ENCODE measurements around the gene RARS2. TPM values are rescaled to one million over a fixed set of nuclear protein-coding genes. Genes with fewer than 3 reads are reported as not detected.
A peak's percentile ranks its signal among the peaks of the same experiment; 100 is the strongest.

RARS2 gene
- total RNA-seq: 30.7 and 42.1 TPM in 2 replicates
- polyA plus RNA-seq: 77.4 and 83.3 TPM in 2 replicates

- Histone ChIP-seq H3K27me3 (no peaks in the 10 kb centered on the region), H3K27ac (peak within 1 kb of the TSS; percentile 72), H3K4me1 (ENCODE audit: low read depth) (peaks cover 15% of the 10 kb centered on the region), H3K36me3 (peaks cover 10% of the 10 kb centered on the region), H3K9me3 (ENCODE audit: low read depth) (no peaks in the 10 kb centered on the region), H3K4me3 (peak within 1 kb of the TSS; percentile 75)
- no peak for TF ChIP-seq CTCF (IDR thresholded peaks at IDR 0.05; ENCODE audit: low read depth, low read length)
- DNase-seq (ENCODE audit: low read depth in 1 of 2, low spot score in 1 of 2): peak; percentile 96 to 97
Measured at GRCh38 chr6:87589693-87590416, at the start of gene RARS2, which contains the start of gene ORC3. RARS2 (minus strand) TSS chr6:87589987; CDS start chr6:87589957, 30 bp downstream. ORC3 (plus strand) TSS chr6:87590135; CDS start chr6:87590169, 34 bp downstream.

- H3K9me3 ChIP-seq (ENCODE audit: low read depth): no peaks in the 10 kb centered on the region
- no peak for DNase-seq (ENCODE audit: low read depth in 1 of 2, low spot score in 1 of 2)
- no peak overlapping the region for H3K4me3 ChIP-seq
- no peaks in the 10 kb centered on the region for H3K4me1 ChIP-seq (ENCODE audit: low read depth)
- peaks cover 11% of the 10 kb centered on the region for H3K36me3 ChIP-seq
- no peak for TF ChIP-seq CTCF (IDR thresholded peaks at IDR 0.05; ENCODE audit: low read depth, low read length)
- H3K27me3 ChIP-seq: no peaks in the 10 kb centered on the region
- no peak overlapping the region for H3K27ac ChIP-seq
Measured at GRCh38 chr6:87639373-87639772, 49.6 kb upstream of the RARS2 start.

GRCh38 chr6:87637106-87637505 lies 47.3 kb upstream of the RARS2 start:
- DNase-seq (ENCODE audit: low read depth in 1 of 2, low spot score in 1 of 2): no peak
- H3K36me3 ChIP-seq: peaks cover 11% of the 10 kb centered on the region
- H3K27ac ChIP-seq: no peak overlapping the region
- no peaks in the 10 kb centered on the region for H3K27me3 ChIP-seq
- H3K9me3 ChIP-seq (ENCODE audit: low read depth): no peaks in the 10 kb centered on the region
- no peaks in the 10 kb centered on the region for H3K4me1 ChIP-seq (ENCODE audit: low read depth)
- no peak for TF ChIP-seq CTCF (IDR thresholded peaks at IDR 0.05; ENCODE audit: low read depth, low read length)
- no peak overlapping the region for H3K4me3 ChIP-seq

GRCh38 chr6:87636315-87636714 lies 46.5 kb upstream of the RARS2 start:
- H3K9me3 ChIP-seq (ENCODE audit: low read depth): no peaks in the 10 kb centered on the region
- H3K27me3 ChIP-seq: no peaks in the 10 kb centered on the region
- H3K27ac ChIP-seq: no peak overlapping the region
- peaks cover 11% of the 10 kb centered on the region for H3K36me3 ChIP-seq
- no peak for TF ChIP-seq CTCF (IDR thresholded peaks at IDR 0.05; ENCODE audit: low read depth, low read length)
- no peak overlapping the region for H3K4me3 ChIP-seq
- no peak for DNase-seq (ENCODE audit: low read depth in 1 of 2, low spot score in 1 of 2)
- H3K4me1 ChIP-seq (ENCODE audit: low read depth): no peaks in the 10 kb centered on the region

GRCh38 chr6:87633851-87634250 lies 44.1 kb upstream of the RARS2 start:
- no peak for DNase-seq (ENCODE audit: low read depth in 1 of 2, low spot score in 1 of 2)
- Histone ChIP-seq H3K4me1 (ENCODE audit: low read depth) (peaks cover 23% of the 10 kb centered on the region), H3K4me3 (no peak overlapping the region), H3K27me3 (no peaks in the 10 kb centered on the region), H3K9me3 (ENCODE audit: low read depth) (no peaks in the 10 kb centered on the region), H3K27ac (no peak overlapping the region), H3K36me3 (peaks cover 11% of the 10 kb centered on the region)
- TF ChIP-seq CTCF (IDR thresholded peaks at IDR 0.05; ENCODE audit: low read depth, low read length): no peak
